ENCODE results near the gene TGM5. TPM values are rescaled to one million over a fixed set of nuclear protein-coding genes. Genes with fewer than 3 reads are reported as not detected.

The TGM5 gene
- total RNA-seq, result not detected in 2 replicates

GRCh38 chr15:43266834-43267233 lies at the start of gene TGM5:
Gene TGM5, minus strand, starts transcription at chr15:43266928. Its CDS starts 79 bp downstream, at chr15:43266849.

GRCh38 chr15:43302205-43302817 lies 35.6 kb upstream of the TGM5 start, which contains the start of gene TGM7:
Gene TGM7, minus strand, starts transcription at chr15:43302255.

GRCh38 chr15:43220991-43221403 lies 45.7 kb downstream of the TGM5 start, which contains the start of gene EPB42:
Gene EPB42, minus strand, starts transcription at chr15:43221018. Its CDS starts 193 bp downstream, at chr15:43220825.

GRCh38 chr15:43185157-43186002 lies 81.3 kb downstream of the TGM5 start, which contains the start of gene CCNDBP1:
Gene CCNDBP1, plus strand, starts transcription at chr15:43185403. Its CDS starts 96 bp downstream, at chr15:43185499.

Other genes starting within 250 kb of the TGM5 start
- 36.2 and 40.0 TPM in 2 replicates for gene UBR1, start 160.9 kb downstream of the TGM5 start, total RNA-seq
- gene TMEM62, start 133.3 kb downstream of the TGM5 start, total RNA-seq, result 3.3 and 8.7 TPM in 2 replicates
- gene CCNDBP1, start 81.5 kb downstream of the TGM5 start, total RNA-seq, result 44.8 and 52.0 TPM in 2 replicates
- gene EPB42, start 45.9 kb downstream of the TGM5 start, total RNA-seq, result not detected in 2 replicates
- 0.09 TPM in 1 of 2 replicates, not detected in the other for gene TGM7, start 35.3 kb upstream of the TGM5 start, total RNA-seq
- 4.1 and 9.1 TPM in 2 replicates for gene LCMT2, start 63.6 kb upstream of the TGM5 start, total RNA-seq
- gene ZSCAN29, start 104.1 kb upstream of the TGM5 start, total RNA-seq, result 15.9 and 17.9 TPM in 2 replicates
- 6.5 and 8.5 TPM in 2 replicates for gene TUBGCP4, start 104.2 kb upstream of the TGM5 start, total RNA-seq
- 81.7 and 84.2 TPM in 2 replicates for gene TP53BP1, start 226.2 kb upstream of the TGM5 start, total RNA-seq

Data from bronchial smooth muscle cell (primary cell).